Measurements from ENCODE around the gene CTNNA3.

CTNNA3 gene

DNA sequence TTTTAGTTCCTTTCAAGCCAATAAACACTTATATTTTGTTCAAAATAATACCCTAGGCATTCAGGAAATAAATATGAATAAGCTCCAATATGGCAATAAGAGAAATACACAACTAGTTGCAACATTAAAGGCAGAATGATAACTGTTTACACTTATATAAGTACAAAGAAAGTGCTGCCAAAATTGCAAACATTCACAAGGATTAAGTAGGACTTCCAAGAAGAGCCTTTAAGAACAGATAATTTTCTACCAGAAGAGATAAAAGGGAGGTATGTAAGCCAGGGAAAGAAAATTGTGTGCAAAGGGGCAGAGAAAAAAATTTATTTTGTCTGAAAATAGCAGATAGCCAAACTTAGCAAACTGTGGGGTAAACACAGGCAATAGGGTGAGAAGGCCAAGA lies 83.8 kb downstream of the CTNNA3 start:
- peaks cover 3% of the 10 kb centered on the region; the same call in 1 of the 2 replicates for H3K4me1 ChIP-seq (ENCODE audit: control insufficient read depth, insufficient read depth, low read length)
- CTCF ChIA-PET: no interaction called here

DNA sequence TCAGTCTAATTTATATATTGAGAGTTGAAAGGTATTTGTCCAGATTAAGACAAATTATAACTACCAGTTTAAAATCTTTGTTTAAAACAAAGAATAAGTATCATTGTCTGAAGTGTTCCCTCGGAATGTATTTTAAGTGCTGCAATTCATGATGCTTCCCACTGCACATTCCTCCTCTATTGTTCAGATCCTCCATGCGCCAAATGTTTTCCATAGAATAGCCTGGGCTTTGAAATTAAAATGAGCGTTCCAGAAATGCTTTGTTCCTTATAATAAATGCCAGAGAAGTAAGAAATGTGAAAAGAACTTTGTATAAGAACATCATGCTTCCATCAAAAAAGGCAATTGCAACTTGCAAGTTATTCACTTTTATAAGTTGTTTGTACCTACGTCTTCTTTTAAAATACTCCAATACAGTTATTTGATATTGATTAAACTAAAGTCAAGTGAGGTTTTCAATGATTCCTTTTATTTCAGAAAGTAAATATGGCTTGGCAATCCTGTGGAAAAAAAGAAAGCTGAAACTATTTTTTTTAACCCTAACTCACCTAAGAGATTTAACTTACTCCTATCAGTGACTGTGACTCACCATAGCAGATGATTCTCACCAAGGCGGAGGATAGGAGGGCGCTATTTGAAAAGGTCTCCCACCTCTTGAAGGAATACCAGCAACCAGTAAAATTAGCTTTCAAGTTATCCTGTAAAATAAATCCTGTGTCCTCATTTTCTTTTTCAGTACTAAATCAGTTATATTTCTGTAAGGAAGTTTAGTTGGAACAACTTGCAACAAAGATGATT lies 85.8 kb downstream of the CTNNA3 start:
- H3K4me3 ChIP-seq (ENCODE audit: low read depth, low read length): no peak overlapping the region
- no peak overlapping the region for H3K27ac ChIP-seq (ENCODE audit: extremely low read depth, low read depth, low read length)
- ChIA-PET POLR2A (interaction anchor here (0.7 kb wide), 1 partner anchor 66 kb away, joined by 3 read pairs; no protein-coding TSS in a partner anchor), CTCF (no interaction called here)
- TF ChIP-seq ZNF266 (tag by site-specific recombination; IDR thresholded peaks at IDR 0.05; ENCODE audit: low read depth) (no peak), FEZF1 (tag by site-specific recombination; IDR thresholded peaks at IDR 0.05) (no peak), SP7 (tag by site-specific recombination; IDR thresholded peaks at IDR 0.05) (no peak), ZNF121 (tag by site-specific recombination; IDR thresholded peaks at IDR 0.05) (no peak), ZBTB8A (tag by site-specific recombination; IDR thresholded peaks at IDR 0.05) (no peak), IKZF3 (tag by site-specific recombination; IDR thresholded peaks at IDR 0.05) (no peak)
- TF ChIP-seq, protein P1, sequence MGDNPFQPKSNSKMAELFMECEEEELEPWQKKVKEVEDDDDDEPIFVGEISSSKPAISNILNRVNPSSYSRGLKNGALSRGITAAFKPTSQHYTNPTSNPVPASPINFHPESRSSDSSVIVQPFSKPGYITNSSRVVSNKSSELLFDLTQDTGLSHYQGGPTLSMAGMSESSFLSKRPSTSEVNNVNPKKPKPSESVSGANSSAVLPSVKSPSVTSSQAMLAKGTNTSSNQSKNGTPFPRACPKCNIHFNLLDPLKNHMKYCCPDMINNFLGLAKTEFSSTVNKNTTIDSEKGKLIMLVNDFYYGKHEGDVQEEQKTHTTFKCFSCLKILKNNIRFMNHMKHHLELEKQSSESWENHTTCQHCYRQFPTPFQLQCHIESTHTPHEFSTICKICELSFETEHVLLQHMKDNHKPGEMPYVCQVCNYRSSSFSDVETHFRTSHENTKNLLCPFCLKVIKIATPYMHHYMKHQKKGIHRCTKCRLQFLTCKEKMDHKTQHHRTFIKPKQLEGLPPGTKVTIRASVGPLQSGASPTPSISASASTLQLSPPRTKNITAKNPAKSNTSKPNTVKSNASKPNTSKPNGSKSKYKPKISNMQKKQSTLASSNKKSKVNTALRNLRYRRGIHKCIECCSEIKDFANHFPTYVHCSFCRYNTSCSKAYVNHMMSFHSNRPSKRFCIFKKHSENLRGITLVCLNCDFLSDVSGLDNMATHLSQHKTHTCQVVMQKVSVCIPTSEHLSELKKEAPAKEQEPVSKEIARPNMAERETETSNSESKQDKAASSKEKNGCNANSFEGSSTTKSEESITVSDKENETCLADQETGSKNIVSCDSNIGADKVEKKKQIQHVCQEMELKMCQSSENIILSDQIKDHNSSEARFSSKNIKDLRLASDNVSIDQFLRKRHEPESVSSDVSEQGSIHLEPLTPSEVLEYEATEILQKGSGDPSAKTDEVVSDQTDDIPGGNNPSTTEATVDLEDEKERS (tag by site-specific recombination; IDR thresholded peaks at IDR 0.05): no peak
- peaks cover 14% of the 10 kb centered on the region; the same call in 1 of the 2 replicates for H3K4me1 ChIP-seq (ENCODE audit: control insufficient read depth, insufficient read depth, low read length)
- no peaks in the 10 kb centered on the region for H3K9me3 ChIP-seq (ENCODE audit: control insufficient read depth, insufficient read depth, low read depth, low read length)
- H3K36me3 ChIP-seq (ENCODE audit: control insufficient read depth in 2 of 2, insufficient read depth in 1 of 2, low read length in 2 of 2): no peaks in the 10 kb centered on the region

More for the DNA sequence above, 83.8 kb downstream of the CTNNA3 start:
- Histone ChIP-seq H3K27ac (ENCODE audit: extremely low read depth, low read depth, low read length) (no peak overlapping the region), H3K4me3 (ENCODE audit: low read depth, low read length) (no peak overlapping the region), H3K9me3 (ENCODE audit: control insufficient read depth, insufficient read depth, low read depth, low read length) (no peaks in the 10 kb centered on the region), H3K36me3 (ENCODE audit: control insufficient read depth in 2 of 2, insufficient read depth in 1 of 2, low read length in 2 of 2) (no peaks in the 10 kb centered on the region)
- no peak for TF ChIP-seq ZNF600 (tag by site-specific recombination; IDR thresholded peaks at IDR 0.05)
- no peak for TF ChIP-seq ZNF530 (tag by site-specific recombination; IDR thresholded peaks at IDR 0.05; ENCODE audit: low read depth)
- TF ChIP-seq, protein P2, sequence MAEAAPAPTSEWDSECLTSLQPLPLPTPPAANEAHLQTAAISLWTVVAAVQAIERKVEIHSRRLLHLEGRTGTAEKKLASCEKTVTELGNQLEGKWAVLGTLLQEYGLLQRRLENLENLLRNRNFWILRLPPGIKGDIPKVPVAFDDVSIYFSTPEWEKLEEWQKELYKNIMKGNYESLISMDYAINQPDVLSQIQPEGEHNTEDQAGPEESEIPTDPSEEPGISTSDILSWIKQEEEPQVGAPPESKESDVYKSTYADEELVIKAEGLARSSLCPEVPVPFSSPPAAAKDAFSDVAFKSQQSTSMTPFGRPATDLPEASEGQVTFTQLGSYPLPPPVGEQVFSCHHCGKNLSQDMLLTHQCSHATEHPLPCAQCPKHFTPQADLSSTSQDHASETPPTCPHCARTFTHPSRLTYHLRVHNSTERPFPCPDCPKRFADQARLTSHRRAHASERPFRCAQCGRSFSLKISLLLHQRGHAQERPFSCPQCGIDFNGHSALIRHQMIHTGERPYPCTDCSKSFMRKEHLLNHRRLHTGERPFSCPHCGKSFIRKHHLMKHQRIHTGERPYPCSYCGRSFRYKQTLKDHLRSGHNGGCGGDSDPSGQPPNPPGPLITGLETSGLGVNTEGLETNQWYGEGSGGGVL (tag by site-specific recombination; IDR thresholded peaks at IDR 0.05): no peak
- no peak for TF ChIP-seq ZFHX2 (tag by site-specific recombination; conservative IDR thresholded peaks at IDR 0.05)
- TF ChIP-seq ZNF202 (tag by site-specific recombination; IDR thresholded peaks at IDR 0.05; ENCODE audit: borderline replicate concordance): no peak
- no peak for TF ChIP-seq ZNF433 (tag by site-specific recombination; IDR thresholded peaks at IDR 0.05; ENCODE audit: low read depth)
- POLR2A ChIA-PET: no interaction called here

DNA sequence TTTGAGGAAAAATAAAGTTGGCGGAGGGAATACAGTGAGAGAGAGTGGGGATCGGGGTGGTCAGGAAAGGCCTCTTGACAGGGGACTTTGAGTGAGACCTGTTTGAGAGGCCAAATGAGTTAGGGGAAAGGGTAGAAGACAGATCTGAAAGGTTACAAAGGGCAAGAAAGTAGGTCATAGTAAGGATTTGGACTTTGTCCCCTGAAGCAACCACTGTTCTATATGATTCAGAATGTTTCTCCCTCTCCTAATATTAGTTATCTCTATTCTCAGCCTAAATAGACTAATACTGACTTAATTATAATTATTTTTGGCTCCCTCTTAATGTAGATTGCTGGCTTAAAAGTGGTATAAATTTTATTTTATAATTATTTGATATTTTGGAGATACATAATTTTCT lies 88.0 kb downstream of the CTNNA3 start:
- Histone ChIP-seq H3K9me3 (ENCODE audit: control insufficient read depth, insufficient read depth, low read depth, low read length) (no peaks in the 10 kb centered on the region), H3K4me1 (ENCODE audit: control insufficient read depth, insufficient read depth, low read length) (peaks cover 13% of the 10 kb centered on the region; the same call in 1 of the 2 replicates), H3K36me3 (ENCODE audit: control insufficient read depth in 2 of 2, insufficient read depth in 1 of 2, low read length in 2 of 2) (no peaks in the 10 kb centered on the region), H3K4me3 (ENCODE audit: low read depth, low read length) (no peak overlapping the region), H3K27ac (ENCODE audit: extremely low read depth, low read depth, low read length) (no peak overlapping the region)
- ChIA-PET POLR2A (no interaction called here), CTCF (interaction anchor here (0.7 kb wide), 1 partner anchor 20 kb away, joined by 4 read pairs; no protein-coding TSS in a partner anchor)
- TF ChIP-seq ZIC2 (tag by site-specific recombination; IDR thresholded peaks at IDR 0.05) (no peak), GLI2 (tag by site-specific recombination; IDR thresholded peaks at IDR 0.05; ENCODE audit: borderline replicate concordance, low read depth) (no peak), ZNF549 (tag by site-specific recombination; IDR thresholded peaks at IDR 0.05) (no peak), ZNF132 (tag by site-specific recombination; IDR thresholded peaks at IDR 0.05; ENCODE audit: borderline replicate concordance) (no peak), SCRT1 (tag by site-specific recombination; IDR thresholded peaks at IDR 0.05; ENCODE audit: borderline replicate concordance) (no peak), OVOL3 (tag by site-specific recombination; IDR thresholded peaks at IDR 0.05) (no peak), ZNF354C (tag by site-specific recombination; IDR thresholded peaks at IDR 0.05; ENCODE audit: borderline replicate concordance, low read depth) (no peak), ZNF211 (tag by site-specific recombination; IDR thresholded peaks at IDR 0.05; ENCODE audit: low read depth) (no peak), ZNF2 (tag by site-specific recombination; IDR thresholded peaks at IDR 0.05) (no peak)
- TF ChIP-seq, protein P3, sequence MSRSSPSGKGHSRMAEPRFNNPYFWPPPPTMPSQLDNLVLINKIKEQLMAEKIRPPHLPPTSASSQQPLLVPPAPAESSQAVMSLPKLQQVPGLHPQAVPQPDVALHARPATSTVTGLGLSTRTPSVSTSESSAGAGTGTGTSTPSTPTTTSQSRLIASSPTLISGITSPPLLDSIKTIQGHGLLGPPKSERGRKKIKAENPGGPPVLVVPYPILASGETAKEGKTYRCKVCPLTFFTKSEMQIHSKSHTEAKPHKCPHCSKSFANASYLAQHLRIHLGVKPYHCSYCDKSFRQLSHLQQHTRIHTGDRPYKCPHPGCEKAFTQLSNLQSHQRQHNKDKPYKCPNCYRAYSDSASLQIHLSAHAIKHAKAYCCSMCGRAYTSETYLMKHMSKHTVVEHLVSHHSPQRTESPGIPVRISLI (tag by site-specific recombination; IDR thresholded peaks at IDR 0.05): no peak
- TF ChIP-seq, protein P4, sequence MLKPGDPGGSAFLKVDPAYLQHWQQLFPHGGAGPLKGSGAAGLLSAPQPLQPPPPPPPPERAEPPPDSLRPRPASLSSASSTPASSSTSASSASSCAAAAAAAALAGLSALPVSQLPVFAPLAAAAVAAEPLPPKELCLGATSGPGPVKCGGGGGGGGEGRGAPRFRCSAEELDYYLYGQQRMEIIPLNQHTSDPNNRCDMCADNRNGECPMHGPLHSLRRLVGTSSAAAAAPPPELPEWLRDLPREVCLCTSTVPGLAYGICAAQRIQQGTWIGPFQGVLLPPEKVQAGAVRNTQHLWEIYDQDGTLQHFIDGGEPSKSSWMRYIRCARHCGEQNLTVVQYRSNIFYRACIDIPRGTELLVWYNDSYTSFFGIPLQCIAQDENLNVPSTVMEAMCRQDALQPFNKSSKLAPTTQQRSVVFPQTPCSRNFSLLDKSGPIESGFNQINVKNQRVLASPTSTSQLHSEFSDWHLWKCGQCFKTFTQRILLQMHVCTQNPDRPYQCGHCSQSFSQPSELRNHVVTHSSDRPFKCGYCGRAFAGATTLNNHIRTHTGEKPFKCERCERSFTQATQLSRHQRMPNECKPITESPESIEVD (tag by site-specific recombination; IDR thresholded peaks at IDR 0.05): no peak
